Fibroblast of lung (primary cell): ENCODE measurements around the gene CCL17.

Experiments used
- EZH2 ChIP-seq: IDR thresholded peaks from 2 replicates; pipeline ENCODE4 v1.5.1; 2012; ENCODE audit warnings: low read length, control low read depth, mild to moderate bottlenecking; ENCODE audit errors: missing control alignments
- TF ChIP-seq, protein P1 (sequence below), 2 donors: IDR thresholded peaks in 1 of 2; conservative IDR thresholded peaks in 1 of 2; 1 replicate in 1 of 2; 2 replicates in 1 of 2; pipeline ENCODE4 v1.5.1; 2011 to 2012; ENCODE audit warnings: low read length in 2 of 2, control low read depth in 1 of 2, inconsistent platforms in 1 of 2, low read depth in 1 of 2, mild to moderate bottlenecking in 1 of 2

DNA sequence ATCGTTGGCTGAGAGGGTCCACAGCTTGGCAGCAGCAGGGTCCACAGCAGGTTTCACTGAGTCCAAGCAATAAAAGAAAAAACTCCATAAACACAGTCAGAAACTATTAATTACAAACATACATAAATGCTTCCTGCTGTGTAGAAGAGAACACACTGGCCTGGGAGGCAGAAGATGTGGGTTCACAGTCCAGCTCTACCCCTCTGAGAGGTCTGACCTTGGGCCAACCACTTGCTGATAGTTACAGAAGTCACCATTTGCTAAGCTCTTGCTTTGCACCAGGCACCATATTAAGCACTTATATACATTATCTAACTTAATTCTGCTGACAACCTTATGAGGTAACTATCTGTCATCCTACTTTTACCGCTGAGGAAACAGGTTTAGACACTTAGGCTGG lies 27.9 kb downstream of the CCL17 start:
- TF ChIP-seq, protein P1, sequence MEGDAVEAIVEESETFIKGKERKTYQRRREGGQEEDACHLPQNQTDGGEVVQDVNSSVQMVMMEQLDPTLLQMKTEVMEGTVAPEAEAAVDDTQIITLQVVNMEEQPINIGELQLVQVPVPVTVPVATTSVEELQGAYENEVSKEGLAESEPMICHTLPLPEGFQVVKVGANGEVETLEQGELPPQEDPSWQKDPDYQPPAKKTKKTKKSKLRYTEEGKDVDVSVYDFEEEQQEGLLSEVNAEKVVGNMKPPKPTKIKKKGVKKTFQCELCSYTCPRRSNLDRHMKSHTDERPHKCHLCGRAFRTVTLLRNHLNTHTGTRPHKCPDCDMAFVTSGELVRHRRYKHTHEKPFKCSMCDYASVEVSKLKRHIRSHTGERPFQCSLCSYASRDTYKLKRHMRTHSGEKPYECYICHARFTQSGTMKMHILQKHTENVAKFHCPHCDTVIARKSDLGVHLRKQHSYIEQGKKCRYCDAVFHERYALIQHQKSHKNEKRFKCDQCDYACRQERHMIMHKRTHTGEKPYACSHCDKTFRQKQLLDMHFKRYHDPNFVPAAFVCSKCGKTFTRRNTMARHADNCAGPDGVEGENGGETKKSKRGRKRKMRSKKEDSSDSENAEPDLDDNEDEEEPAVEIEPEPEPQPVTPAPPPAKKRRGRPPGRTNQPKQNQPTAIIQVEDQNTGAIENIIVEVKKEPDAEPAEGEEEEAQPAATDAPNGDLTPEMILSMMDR (conservative IDR thresholded peaks at IDR 0.05 in 1 of 2, IDR thresholded peaks at IDR 0.05 in 1 of 2; ENCODE audit: low read depth in 1 of 2, low read length in 2 of 2): no peak
- no peak for TF ChIP-seq EZH2
